ENCODE data around the gene PLAU.

GRCh38 chr10:73876566-73876965 lies 34.4 kb upstream of the PLAU start:
- TF ChIP-seq CTCF (IDR thresholded peaks at IDR 0.05) = no peak
- TF ChIP-seq POLR2AphosphoS5 (IDR thresholded peaks at IDR 0.05) = no peak

Measured in stomach (tissue), 4 donors.